Measurements from ENCODE around the gene ENPEP.

Gene ENPEP

DNA sequence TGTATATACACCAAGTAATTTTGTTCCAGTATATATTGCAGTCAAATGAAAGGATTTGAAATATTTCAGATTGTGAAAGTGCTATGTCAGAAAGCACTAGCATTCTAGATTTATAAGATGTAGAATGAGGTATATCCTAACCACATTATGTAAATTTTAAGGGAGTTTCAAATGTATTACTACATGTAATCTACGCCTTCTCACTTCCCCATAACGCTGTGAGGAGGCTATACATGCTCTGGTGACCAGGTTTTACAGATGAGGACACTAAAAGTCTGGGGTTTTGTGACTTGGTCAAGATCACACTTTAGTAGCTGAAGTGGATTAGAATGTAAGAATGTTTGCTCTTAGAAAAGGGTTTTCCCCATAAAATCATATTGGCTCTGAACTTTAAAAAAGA lies 8.1 kb downstream of the ENPEP start:
- no peaks in the 10 kb centered on the region for H3K36me3 ChIP-seq (ENCODE audit: low read length)
- no peak overlapping the region for H3K4me3 ChIP-seq (ENCODE audit: insufficient read depth, low read length, poor library complexity, severe bottlenecking)
- no peaks in the 10 kb centered on the region for H3K9me3 ChIP-seq (ENCODE audit: insufficient read depth, low read length)
- no peak overlapping the region for H3K27ac ChIP-seq (ENCODE audit: low read depth, low read length)
- no peak for TF ChIP-seq EZH2phosphoT487 (conservative IDR thresholded peaks at IDR 0.05; ENCODE audit: low read length)
- TF ChIP-seq, protein P1, sequence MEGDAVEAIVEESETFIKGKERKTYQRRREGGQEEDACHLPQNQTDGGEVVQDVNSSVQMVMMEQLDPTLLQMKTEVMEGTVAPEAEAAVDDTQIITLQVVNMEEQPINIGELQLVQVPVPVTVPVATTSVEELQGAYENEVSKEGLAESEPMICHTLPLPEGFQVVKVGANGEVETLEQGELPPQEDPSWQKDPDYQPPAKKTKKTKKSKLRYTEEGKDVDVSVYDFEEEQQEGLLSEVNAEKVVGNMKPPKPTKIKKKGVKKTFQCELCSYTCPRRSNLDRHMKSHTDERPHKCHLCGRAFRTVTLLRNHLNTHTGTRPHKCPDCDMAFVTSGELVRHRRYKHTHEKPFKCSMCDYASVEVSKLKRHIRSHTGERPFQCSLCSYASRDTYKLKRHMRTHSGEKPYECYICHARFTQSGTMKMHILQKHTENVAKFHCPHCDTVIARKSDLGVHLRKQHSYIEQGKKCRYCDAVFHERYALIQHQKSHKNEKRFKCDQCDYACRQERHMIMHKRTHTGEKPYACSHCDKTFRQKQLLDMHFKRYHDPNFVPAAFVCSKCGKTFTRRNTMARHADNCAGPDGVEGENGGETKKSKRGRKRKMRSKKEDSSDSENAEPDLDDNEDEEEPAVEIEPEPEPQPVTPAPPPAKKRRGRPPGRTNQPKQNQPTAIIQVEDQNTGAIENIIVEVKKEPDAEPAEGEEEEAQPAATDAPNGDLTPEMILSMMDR (IDR thresholded peaks at IDR 0.05; ENCODE audit: insufficient read depth, low read length, poor library complexity, severe bottlenecking), result no peak
- H4K20me1 ChIP-seq (ENCODE audit: low read depth, low read length), result no peaks in the 10 kb centered on the region
- no peaks in the 10 kb centered on the region for H3F3A ChIP-seq (ENCODE audit: insufficient read depth)
- no peak overlapping the region for H3K9ac ChIP-seq (ENCODE audit: low read length)
- no peaks in the 10 kb centered on the region for H3K27me3 ChIP-seq (ENCODE audit: low read length)
- no peak overlapping the region for H2AFZ ChIP-seq (ENCODE audit: low read depth, low read length, severe bottlenecking)
- no peaks in the 10 kb centered on the region for H3K79me2 ChIP-seq (ENCODE audit: insufficient read depth, low read length)
- H3K4me2 ChIP-seq (ENCODE audit: low read depth, low read length, poor library complexity, severe bottlenecking), result no peak overlapping the region
- no peaks in the 10 kb centered on the region for H3K9me2 ChIP-seq (replicated peaks; ENCODE audit: insufficient read depth, low read length)

DNA sequence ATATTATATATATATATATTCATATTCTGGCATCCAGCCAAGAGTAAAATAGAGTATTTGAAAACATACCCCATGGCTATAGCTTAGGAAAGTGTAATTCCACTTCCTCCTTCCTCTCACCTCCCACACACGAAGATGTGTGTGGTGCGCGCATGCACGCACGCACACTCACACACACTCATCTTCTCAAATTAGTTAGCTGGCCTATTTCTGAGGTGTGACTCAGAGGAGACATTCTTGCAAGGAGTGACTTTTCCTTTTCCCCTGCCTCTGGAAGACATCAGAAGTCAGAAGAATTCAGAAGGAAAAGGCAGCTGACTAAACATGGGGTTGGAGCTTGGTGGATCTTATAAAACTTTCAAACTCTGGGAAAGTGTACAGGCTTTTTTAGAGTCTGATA lies 8.8 kb downstream of the ENPEP start:
- H3K36me3 ChIP-seq (ENCODE audit: low read length), result no peaks in the 10 kb centered on the region
- H4K20me1 ChIP-seq (ENCODE audit: low read depth, low read length), result no peaks in the 10 kb centered on the region
- H3K27ac ChIP-seq (ENCODE audit: low read depth, low read length), result no peak overlapping the region
- no peaks in the 10 kb centered on the region for H3K27me3 ChIP-seq (ENCODE audit: low read length)
- H3K79me2 ChIP-seq (ENCODE audit: insufficient read depth, low read length), result no peaks in the 10 kb centered on the region
- no peaks in the 10 kb centered on the region for H3K9me3 ChIP-seq (ENCODE audit: insufficient read depth, low read length)
- no peak overlapping the region for H3K4me2 ChIP-seq (ENCODE audit: low read depth, low read length, poor library complexity, severe bottlenecking)
- H2AFZ ChIP-seq (ENCODE audit: low read depth, low read length, severe bottlenecking), result no peak overlapping the region
- H3K4me3 ChIP-seq (ENCODE audit: insufficient read depth, low read length, poor library complexity, severe bottlenecking), result no peak overlapping the region
- H3K9ac ChIP-seq (ENCODE audit: low read length), result no peak overlapping the region
- H3F3A ChIP-seq (ENCODE audit: insufficient read depth), result no peaks in the 10 kb centered on the region
- H3K9me2 ChIP-seq (replicated peaks; ENCODE audit: insufficient read depth, low read length), result no peaks in the 10 kb centered on the region
- TF ChIP-seq, protein P1 (IDR thresholded peaks at IDR 0.05; ENCODE audit: insufficient read depth, low read length, poor library complexity, severe bottlenecking), result no peak
- TF ChIP-seq EZH2phosphoT487 (conservative IDR thresholded peaks at IDR 0.05; ENCODE audit: low read length), result no peak

DNA sequence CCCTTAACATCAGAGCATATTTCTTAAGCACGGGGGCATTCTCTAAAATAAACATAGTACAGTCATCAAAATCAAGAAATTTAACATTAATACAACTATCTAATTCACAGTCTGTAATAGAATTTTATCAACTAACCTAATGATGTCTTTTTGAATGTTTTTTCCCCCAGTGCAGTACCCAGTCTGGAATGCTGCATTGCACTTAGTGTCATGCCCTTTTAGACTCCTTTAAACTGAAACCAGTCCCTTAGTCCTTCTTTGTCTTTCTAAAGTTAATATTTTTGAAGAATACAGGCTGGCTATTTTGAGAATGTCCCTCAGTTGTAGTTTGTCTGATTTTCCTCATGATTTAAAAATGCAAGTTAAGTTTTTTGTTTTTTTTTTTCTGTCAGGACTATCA lies 9.5 kb downstream of the ENPEP start:
- Histone ChIP-seq H3K4me2 (ENCODE audit: low read depth, low read length, poor library complexity, severe bottlenecking) (no peak overlapping the region), H3K36me3 (ENCODE audit: low read length) (no peaks in the 10 kb centered on the region), H3K9me2 (replicated peaks; ENCODE audit: insufficient read depth, low read length) (no peaks in the 10 kb centered on the region), H3K4me3 (ENCODE audit: insufficient read depth, low read length, poor library complexity, severe bottlenecking) (no peak overlapping the region), H4K20me1 (ENCODE audit: low read depth, low read length) (no peaks in the 10 kb centered on the region), H3K79me2 (ENCODE audit: insufficient read depth, low read length) (no peaks in the 10 kb centered on the region), H3K27me3 (ENCODE audit: low read length) (no peaks in the 10 kb centered on the region), H3K27ac (ENCODE audit: low read depth, low read length) (no peak overlapping the region), H3F3A (ENCODE audit: insufficient read depth) (no peaks in the 10 kb centered on the region), H2AFZ (ENCODE audit: low read depth, low read length, severe bottlenecking) (no peak overlapping the region), H3K9me3 (ENCODE audit: insufficient read depth, low read length) (no peaks in the 10 kb centered on the region), H3K9ac (ENCODE audit: low read length) (no peak overlapping the region)
- no peak for TF ChIP-seq EZH2phosphoT487 (conservative IDR thresholded peaks at IDR 0.05; ENCODE audit: low read length)
- TF ChIP-seq, protein P1 (IDR thresholded peaks at IDR 0.05; ENCODE audit: insufficient read depth, low read length, poor library complexity, severe bottlenecking), result no peak

All from SU-DHL-6 (cell line).